GM12878 (cell line): Measurements from ENCODE around the gene CASP8. TPM values are rescaled to one million over a fixed set of nuclear protein-coding genes. Genes with fewer than 3 reads are reported as not detected.

Experiments used
- ATAC-seq: fragments of 200-7000 bp; cut with Tn5 transposase; 3 replicates; pipeline ENCODE4 v1.9.1; 2020; ENCODE audit warnings: mild to moderate bottlenecking, moderate library complexity
- BruUV-seq: library from RNA; stranded (reverse); fragments of 400-500 nt; replicated peaks from 2 replicates; lab custom pipeline; 2021; lab: Mats Ljungman, UMichigan
- CTCF ChIA-PET: fragments of 300-600 bp; sonication (Branson Sonifier 250); formaldehyde crosslinking; extraction: SDS; loops from one replicate; lab custom pipeline; 2021; ENCODE audit warnings: inconsistent platforms; lab: Yijun Ruan, JAX
- POLR2A ChIA-PET: fragments of 350-600 bp; formaldehyde crosslinking; extraction: SDS; loops from one replicate; lab custom pipeline; 2021; ENCODE audit warnings: inconsistent platforms; lab: Charles Lee
- RAD21 ChIA-PET: fragments of 300-600 bp; sonication (Branson Sonifier 250); formaldehyde crosslinking; loops from one replicate; lab custom pipeline; 2023; ENCODE audit warnings: antibody characterized with exemption; ENCODE audit not compliant: unreplicated experiment; lab: Charles Lee
- SMC1A ChIA-PET: fragments of 300-600 bp; sonication (Branson Sonifier 250); formaldehyde crosslinking; loops from one replicate; lab custom pipeline; 2023; ENCODE audit not compliant: unreplicated experiment, uncharacterized antibody; lab: Charles Lee
- DNase-seq: peaks from one replicate; pipeline ENCODE4 v3.0.0-alpha.2; 2011; ENCODE audit warnings: low read depth, low spot score
- FAIRE-seq: peaks from 3 replicates; lab custom pipeline; 2011; peaks lifted over from hg19 to GRCh38; lab: Jason Lieb, UNC
- H2AFZ ChIP-seq: 2 replicates; pipeline ENCODE4 v1.6.0; 2011; ENCODE audit warnings: low read depth, low read length, control low read depth; ENCODE audit not compliant: control insufficient read depth
- H3K27ac ChIP-seq: 2 replicates; pipeline ENCODE4 v1.5.1; 2011; ENCODE audit warnings: control low read depth; ENCODE audit not compliant: control insufficient read depth, insufficient read depth
- H3K27me3 ChIP-seq, 2 experiments: replicated peaks in 1 of 2; 2 replicates each; pipeline versions ENCODE4 v1.6.0 to v1.6.1; 2011; ENCODE audit warnings: low read length in 1 of 2; ENCODE audit not compliant: control insufficient read depth in 2 of 2, insufficient read depth in 2 of 2
- H3K36me3 ChIP-seq, 2 experiments: 2 replicates each; pipeline ENCODE4 v1.5.1; 2011; ENCODE audit warnings: low read length in 1 of 2; ENCODE audit not compliant: control insufficient read depth in 2 of 2, insufficient read depth in 2 of 2
- H3K4me1 ChIP-seq: 2 replicates; pipeline ENCODE4 v1.6.1; 2011; ENCODE audit warnings: mild to moderate bottlenecking, low read length, moderate library complexity, mixed read lengths; ENCODE audit not compliant: control insufficient read depth, insufficient read depth
- H3K4me2 ChIP-seq: 2 replicates; pipeline ENCODE4 v1.6.0; 2011; ENCODE audit warnings: control low read depth; ENCODE audit not compliant: control insufficient read depth, insufficient read depth
- H3K4me3 ChIP-seq: fragments of 200-600 bp; sonication (generic); 2 replicates; pipeline ENCODE4 v1.5.1; 2016
- H3K79me2 ChIP-seq: 2 replicates; pipeline ENCODE4 v1.6.0; 2011; ENCODE audit warnings: low read length; ENCODE audit not compliant: control insufficient read depth, insufficient read depth
- H3K9ac ChIP-seq: 2 replicates; pipeline ENCODE4 v1.8.0; 2011; ENCODE audit warnings: low read length, control low read depth, mixed read lengths; ENCODE audit not compliant: control insufficient read depth, insufficient read depth
- H3K9me3 ChIP-seq: replicated peaks from 3 replicates; pipeline ENCODE4 v1.5.1; 2011; ENCODE audit warnings: mild to moderate bottlenecking, low read length; ENCODE audit not compliant: control insufficient read depth, insufficient read depth
- H4K20me1 ChIP-seq: 2 replicates; pipeline ENCODE4 v1.6.0; 2011; ENCODE audit not compliant: control insufficient read depth, insufficient read depth
- CBFB ChIP-seq: IDR thresholded peaks from 2 replicates; pipeline ENCODE4 v1.6.1; 2016; ENCODE audit warnings: antibody characterized with exemption, low read depth
- CHD1 ChIP-seq: IDR thresholded peaks from 2 replicates; pipeline ENCODE4 v1.6.1; 2012; ENCODE audit warnings: low read depth, low read length, improper control_type of control experiment
- CREM ChIP-seq: IDR thresholded peaks from 2 replicates; pipeline ENCODE4 v1.6.1; 2014; ENCODE audit warnings: antibody characterized with exemption, low read depth
- EZH2 ChIP-seq: IDR thresholded peaks from 2 replicates; pipeline ENCODE4 v1.6.1; 2012; ENCODE audit warnings: low read depth, mild to moderate bottlenecking, control low read depth, inconsistent platforms, low read length, borderline replicate concordance; ENCODE audit not compliant: control insufficient read depth
- HCFC1 ChIP-seq: fragments of 150-350 bp; IDR thresholded peaks from 2 replicates; pipeline ENCODE4 v1.6.1; 2014; ENCODE audit warnings: low read length
- HDAC2 ChIP-seq: fragments of 200-600 bp; sonication (generic); IDR thresholded peaks from 2 replicates; pipeline ENCODE4 v1.6.1; 2017
- KLF5 ChIP-seq: fragments of 450-650 bp; IDR thresholded peaks from 2 replicates; pipeline ENCODE4 v1.6.1; 2014; ENCODE audit warnings: mild to moderate bottlenecking; ENCODE audit not compliant: partially characterized antibody
- MEF2B ChIP-seq: fragments of 450-650 bp; IDR thresholded peaks from 2 replicates; pipeline ENCODE4 v1.6.1; 2018; ENCODE audit warnings: mild to moderate bottlenecking, moderate library complexity; ENCODE audit not compliant: partially characterized antibody, poor library complexity, severe bottlenecking
- RAD51 ChIP-seq: fragments of 450-650 bp; IDR thresholded peaks from 2 replicates; pipeline ENCODE4 v1.6.1; 2016; ENCODE audit warnings: moderate library complexity, mild to moderate bottlenecking, inconsistent platforms
- SREBF1 ChIP-seq: IDR thresholded peaks from 2 replicates; pipeline ENCODE4 v1.6.1; 2012; ENCODE audit warnings: mild to moderate bottlenecking, low read length
- ZNF217 ChIP-seq: fragments of 450-650 bp; IDR thresholded peaks from 2 replicates; pipeline ENCODE4 v1.6.1; 2017; ENCODE audit warnings: antibody characterized with exemption, mild to moderate bottlenecking
- ZSCAN29 ChIP-seq: fragments of 450-650 bp; IDR thresholded peaks from 2 replicates; pipeline ENCODE4 v1.6.1; 2017; ENCODE audit warnings: mild to moderate bottlenecking, moderate library complexity
- WGBS: methylation state at CpG from one replicate; pipeline ENCODE4 v1.1.6; 2016; ENCODE audit warnings: low lambda C conversion rate; ENCODE audit not compliant: insufficient replicate concordance, insufficient coverage; ENCODE audit errors: missing lambda C conversion rate; 5-methylcytosine and 5-hydroxymethylcytosine counted together
- in situ Hi-C: fragments of 300-500 bp; cut with MboI; formaldehyde crosslinking; loops from 9 replicates; pipeline ENCODE4 v1.14.3; 2018; ENCODE audit warnings: mixed read lengths
- intact Hi-C: fragments of 100-400 bp; cut with micrococcal nuclease; formaldehyde crosslinking; loops from one replicate; pipeline ENCODE4 v1.14.2; 2022; ENCODE audit not compliant: unreplicated experiment
- polyA plus RNA-seq, 11 experiments: library from polyadenylated mRNA; depleted of rRNA in 4 of 11; unstranded in 6 of 11; stranded (reverse) in 5 of 11; fragments of >200 nt; fragmentation: Nextera tagmentation in 4 of 11; fragmentation: Illumina TruSeq in 1 of 11; extraction: Ambion mirVana in 4 of 11; extraction: Trizol in 1 of 11; gene quantifications; 1 replicate in 1 of 11; 2 replicates in 10 of 11; pipeline versions ENCODE4 v1.2.1 to v1.2.3, GENCODE V29; 2011 to 2016; ENCODE audit warnings: inconsistent platforms in 2 of 11, missing spikeins in 2 of 11, low read depth in 1 of 11
- total RNA-seq, 4 experiments: library from RNA; depleted of rRNA in 3 of 4; stranded (reverse); fragments of >200 nt in 3 of 4; fragmentation: Illumina TruSeq in 1 of 4; extraction: Trizol in 1 of 4; gene quantifications; 2 replicates each; pipeline versions ENCODE4 v1.2.1 to v1.2.3, GENCODE V29; 2013 to 2021
- TF ChIP-seq, protein P1 (sequence below): fragments of 450-650 bp; conservative IDR thresholded peaks from 2 replicates; pipeline ENCODE4 v1.6.1; 2017; ENCODE audit warnings: mild to moderate bottlenecking, moderate library complexity
- TF ChIP-seq, protein P2 (sequence below): IDR thresholded peaks from 2 replicates; pipeline ENCODE4 v1.6.1; 2011; ENCODE audit warnings: low read depth, low read length, improper control_type of control experiment, borderline replicate concordance

The CASP8 gene
- total and polyA plus RNA-seq, 10 of the 15 experiments (the other 5 are each of a cell fraction or from before 2014, with no cell fraction given): 18.6 to 54.1 (median 39.9) TPM

DNA sequence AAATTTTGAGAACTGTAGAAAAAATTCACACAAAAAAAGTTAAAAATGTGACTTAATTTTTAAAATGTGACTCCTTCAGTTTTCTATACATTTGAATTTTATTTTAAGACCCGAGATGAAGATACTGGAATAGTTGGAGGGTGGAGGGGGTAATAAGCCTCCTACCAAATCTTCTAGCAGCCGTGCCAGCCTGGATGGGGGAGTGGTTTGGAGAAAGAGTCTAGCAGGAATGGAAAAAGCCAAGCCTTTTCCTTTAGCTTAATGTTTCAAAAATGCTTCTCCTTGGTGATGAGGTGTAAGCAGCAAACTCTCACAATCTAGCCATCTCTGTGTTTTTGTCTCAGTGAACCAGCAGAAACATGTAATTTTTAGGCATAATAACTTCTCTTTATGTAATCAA lies 14.7 kb downstream of the CASP8 start:
- no peak overlapping the region for H3K27ac ChIP-seq
- ChIA-PET RAD21 (no interaction called here), POLR2A (no interaction called here), SMC1A (interaction anchor here (1.8 to 2.4 kb wide), 2 partner anchors 12 to 38 kb away, joined by 6 to 10 read pairs; no protein-coding TSS in a partner anchor), CTCF (no interaction called here)
- intact Hi-C loops (loop anchor here (5.0 kb wide), 1 partner anchor 38 kb away; no protein-coding TSS in a partner anchor), in situ Hi-C loops (no loop called here)
- H3K79me2 ChIP-seq: no peaks in the 10 kb centered on the region
- BruUV-seq: no TSS peak
- H3K4me1 ChIP-seq: no peaks in the 10 kb centered on the region
- no peaks in the 10 kb centered on the region for H3K27me3 ChIP-seq
- no peak overlapping the region for H3K4me2 ChIP-seq
- no peak overlapping the region for H3K4me3 ChIP-seq
- H4K20me1 ChIP-seq: no peaks in the 10 kb centered on the region
- ATAC-seq: no peak
- no peak overlapping the region for H2AFZ ChIP-seq
- H3K9ac ChIP-seq: no peak overlapping the region
- DNase-seq: no peak
- TF ChIP-seq CBFB (no peak), CREM (no peak), ZNF217 (no peak), EZH2 (no peak), KLF5 (no peak), MEF2B (no peak), CHD1 (no peak), HDAC2 (no peak), SREBF1 (no peak), ZSCAN29 (no peak), HCFC1 (no peak), RAD51 (no peak)
- TF ChIP-seq, protein P1, sequence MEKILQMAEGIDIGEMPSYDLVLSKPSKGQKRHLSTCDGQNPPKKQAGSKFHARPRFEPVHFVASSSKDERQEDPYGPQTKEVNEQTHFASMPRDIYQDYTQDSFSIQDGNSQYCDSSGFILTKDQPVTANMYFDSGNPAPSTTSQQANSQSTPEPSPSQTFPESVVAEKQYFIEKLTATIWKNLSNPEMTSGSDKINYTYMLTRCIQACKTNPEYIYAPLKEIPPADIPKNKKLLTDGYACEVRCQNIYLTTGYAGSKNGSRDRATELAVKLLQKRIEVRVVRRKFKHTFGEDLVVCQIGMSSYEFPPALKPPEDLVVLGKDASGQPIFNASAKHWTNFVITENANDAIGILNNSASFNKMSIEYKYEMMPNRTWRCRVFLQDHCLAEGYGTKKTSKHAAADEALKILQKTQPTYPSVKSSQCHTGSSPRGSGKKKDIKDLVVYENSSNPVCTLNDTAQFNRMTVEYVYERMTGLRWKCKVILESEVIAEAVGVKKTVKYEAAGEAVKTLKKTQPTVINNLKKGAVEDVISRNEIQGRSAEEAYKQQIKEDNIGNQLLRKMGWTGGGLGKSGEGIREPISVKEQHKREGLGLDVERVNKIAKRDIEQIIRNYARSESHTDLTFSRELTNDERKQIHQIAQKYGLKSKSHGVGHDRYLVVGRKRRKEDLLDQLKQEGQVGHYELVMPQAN: no peak
- TF ChIP-seq, protein P2, sequence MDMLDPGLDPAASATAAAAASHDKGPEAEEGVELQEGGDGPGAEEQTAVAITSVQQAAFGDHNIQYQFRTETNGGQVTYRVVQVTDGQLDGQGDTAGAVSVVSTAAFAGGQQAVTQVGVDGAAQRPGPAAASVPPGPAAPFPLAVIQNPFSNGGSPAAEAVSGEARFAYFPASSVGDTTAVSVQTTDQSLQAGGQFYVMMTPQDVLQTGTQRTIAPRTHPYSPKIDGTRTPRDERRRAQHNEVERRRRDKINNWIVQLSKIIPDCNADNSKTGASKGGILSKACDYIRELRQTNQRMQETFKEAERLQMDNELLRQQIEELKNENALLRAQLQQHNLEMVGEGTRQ: no peak
- FAIRE-seq: no peak
- peaks cover 0 to 24% of the 10 kb centered on the region in 2 experiments for H3K36me3 ChIP-seq
- whole genome bisulfite sequencing: 95% methylated on average over 2 of the region's 2 CpGs
- no peaks in the 10 kb centered on the region for H3K9me3 ChIP-seq
